Panc1 (cell line): ENCODE data around the gene TNFSF9. TPM values are rescaled to one million over a fixed set of nuclear protein-coding genes. Genes with fewer than 3 reads are reported as not detected.

ENCODE experiments used
- ATAC-seq: fragments of 200-7000 bp; cut with Tn5 transposase; 2 replicates; pipeline ENCODE4 v1.9.1; 2020; ENCODE audit warnings: mild to moderate bottlenecking, moderate library complexity
- BruUV-seq: library from RNA; stranded (reverse); fragments of 400-500 nt; replicated peaks from 2 replicates; lab custom pipeline; 2021; lab: Mats Ljungman, UMichigan
- CTCF ChIA-PET: fragments of 300-600 bp; sonication (Branson Sonifier 250); formaldehyde crosslinking; loops from one replicate; lab custom pipeline; 2022; ENCODE audit warnings: antibody characterized with exemption; lab: Charles Lee
- POLR2A ChIA-PET: fragments of 300-600 bp; sonication (Branson Sonifier 250); formaldehyde crosslinking; loops from one replicate; lab custom pipeline; 2022; ENCODE audit warnings: antibody characterized with exemption; lab: Charles Lee
- DNase-seq: peaks from one replicate; pipeline ENCODE4 v3.0.0-alpha.2; 2010; ENCODE audit warnings: low read depth, low spot score
- H3K27ac ChIP-seq: 2 replicates; pipeline ENCODE4 v1.5.1; 2011; ENCODE audit warnings: mild to moderate bottlenecking, low read length, inconsistent platforms
- H3K27me3 ChIP-seq: fragments of 200-500 bp; sonication (Bioruptor generic); 2 replicates; pipeline ENCODE4 v1.6.0; 2014; ENCODE audit warnings: low read length, inconsistent platforms; ENCODE audit not compliant: control insufficient read depth, insufficient read depth
- H3K36me3 ChIP-seq: fragments of 200-500 bp; sonication (Bioruptor generic); 2 replicates; pipeline ENCODE4 v1.5.1; 2014; ENCODE audit warnings: inconsistent platforms, mild to moderate bottlenecking, low read length, moderate library complexity; ENCODE audit not compliant: control insufficient read depth, insufficient read depth
- H3K4me1 ChIP-seq: 2 replicates; pipeline ENCODE4 v1.5.1; 2011; ENCODE audit warnings: inconsistent platforms, mild to moderate bottlenecking, low read length, moderate library complexity; ENCODE audit not compliant: control insufficient read depth, insufficient read depth
- H3K4me3 ChIP-seq, 2 experiments: 2 replicates each; pipeline ENCODE4 v1.5.1; 2011 to 2012; ENCODE audit warnings: low read depth in 2 of 2, low read length in 2 of 2, mild to moderate bottlenecking in 2 of 2, inconsistent platforms in 1 of 2, moderate library complexity in 1 of 2
- H3K9me3 ChIP-seq: fragments of 200-500 bp; sonication (Bioruptor generic); 2 replicates; pipeline ENCODE4 v1.5.1; 2014; ENCODE audit warnings: low read depth, mild to moderate bottlenecking, inconsistent platforms, low read length, moderate library complexity; ENCODE audit not compliant: control insufficient read depth, insufficient read depth
- CTCF ChIP-seq: fragments of 450-650 bp; IDR thresholded peaks from 2 replicates; pipeline ENCODE4 v1.5.1; 2017; ENCODE audit warnings: mild to moderate bottlenecking
- POLR2AphosphoS5 ChIP-seq: IDR thresholded peaks from 2 replicates; pipeline ENCODE4 v1.6.1; 2012; ENCODE audit warnings: mild to moderate bottlenecking, low read depth, low read length, moderate library complexity
- SIN3A ChIP-seq: IDR thresholded peaks from 2 replicates; pipeline ENCODE4 v1.6.1; 2012; ENCODE audit warnings: low read depth, mild to moderate bottlenecking, low read length, moderate library complexity, borderline replicate concordance; ENCODE audit not compliant: insufficient read depth
- TCF7L2 ChIP-seq: IDR thresholded peaks from 2 replicates; pipeline ENCODE4 v1.6.1; 2011; ENCODE audit warnings: mild to moderate bottlenecking, low read depth, low read length, inconsistent platforms
- in situ Hi-C: cut with HindIII; loops from 2 replicates; pipeline ENCODE4 v1.10.0; 2016; ENCODE audit warnings: low sequenced_read_pairs, low pct_unique_long_range_greater_than_20kb
- intact Hi-C: fragments of 100-400 bp; cut with micrococcal nuclease; formaldehyde crosslinking; loops from one replicate; pipeline ENCODE4 v1.10.0; 2022; ENCODE audit not compliant: unreplicated experiment
- total RNA-seq: library from RNA; stranded (reverse); gene quantifications from one replicate; pipeline ENCODE4 v1.2.1, GENCODE V29; 2021; ENCODE audit not compliant: unreplicated experiment
- TF ChIP-seq, protein P1 (sequence below), 2 experiments: IDR thresholded peaks; 2 replicates each; pipeline ENCODE4 v1.6.1; 2011 to 2012; ENCODE audit warnings: low read depth in 2 of 2, control low read depth in 1 of 2, low read length in 1 of 2, mild to moderate bottlenecking in 1 of 2, moderate library complexity in 1 of 2; ENCODE audit not compliant: insufficient read depth in 1 of 2

The TNFSF9 gene
- total RNA-seq, 1 experiment from 2014 or later: 2.9 TPM

DNA sequence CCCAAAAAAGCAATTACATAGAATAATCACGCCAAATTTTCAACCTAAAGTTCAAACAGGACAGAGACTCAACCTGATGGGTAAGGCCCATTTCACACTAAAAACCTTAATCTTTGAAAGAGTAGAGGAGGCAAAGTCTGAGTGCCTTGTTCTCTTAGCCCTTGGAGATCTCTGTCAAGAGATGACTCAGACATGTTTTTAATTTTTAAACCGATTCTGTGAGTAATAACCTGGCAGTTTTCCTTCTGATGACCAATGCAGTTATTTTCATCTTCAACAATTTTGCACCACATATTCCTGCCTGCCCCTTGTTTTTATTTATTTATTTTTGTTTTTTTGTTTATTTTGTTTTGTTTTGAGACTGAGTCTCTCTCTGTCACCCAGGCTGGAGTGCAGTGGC is 11.5 kb upstream of the TNFSF9 start:
- ATAC-seq (no peak), DNase-seq (peak; percentile 89)
- no TSS peak for BruUV-seq
- intact Hi-C loops: no loop called here
- in situ Hi-C loops: no loop called here
- no peaks in the 10 kb centered on the region for H3K27me3 ChIP-seq
- H3K9me3 ChIP-seq: no peaks in the 10 kb centered on the region
- ChIA-PET POLR2A (no interaction called here), CTCF (interaction anchor here (0.8 kb wide), 1 partner anchor 716 kb away, joined by 3 read pairs; no protein-coding TSS in a partner anchor)
- H3K36me3 ChIP-seq: no peaks in the 10 kb centered on the region
- H3K4me1 ChIP-seq: peaks cover 5% of the 10 kb centered on the region; the same call in 1 of the 2 replicates
- H3K4me3 ChIP-seq: no peak overlapping the region
- TF ChIP-seq CTCF (no peak), SIN3A (no peak)
- H3K27ac ChIP-seq: no peak overlapping the region

DNA sequence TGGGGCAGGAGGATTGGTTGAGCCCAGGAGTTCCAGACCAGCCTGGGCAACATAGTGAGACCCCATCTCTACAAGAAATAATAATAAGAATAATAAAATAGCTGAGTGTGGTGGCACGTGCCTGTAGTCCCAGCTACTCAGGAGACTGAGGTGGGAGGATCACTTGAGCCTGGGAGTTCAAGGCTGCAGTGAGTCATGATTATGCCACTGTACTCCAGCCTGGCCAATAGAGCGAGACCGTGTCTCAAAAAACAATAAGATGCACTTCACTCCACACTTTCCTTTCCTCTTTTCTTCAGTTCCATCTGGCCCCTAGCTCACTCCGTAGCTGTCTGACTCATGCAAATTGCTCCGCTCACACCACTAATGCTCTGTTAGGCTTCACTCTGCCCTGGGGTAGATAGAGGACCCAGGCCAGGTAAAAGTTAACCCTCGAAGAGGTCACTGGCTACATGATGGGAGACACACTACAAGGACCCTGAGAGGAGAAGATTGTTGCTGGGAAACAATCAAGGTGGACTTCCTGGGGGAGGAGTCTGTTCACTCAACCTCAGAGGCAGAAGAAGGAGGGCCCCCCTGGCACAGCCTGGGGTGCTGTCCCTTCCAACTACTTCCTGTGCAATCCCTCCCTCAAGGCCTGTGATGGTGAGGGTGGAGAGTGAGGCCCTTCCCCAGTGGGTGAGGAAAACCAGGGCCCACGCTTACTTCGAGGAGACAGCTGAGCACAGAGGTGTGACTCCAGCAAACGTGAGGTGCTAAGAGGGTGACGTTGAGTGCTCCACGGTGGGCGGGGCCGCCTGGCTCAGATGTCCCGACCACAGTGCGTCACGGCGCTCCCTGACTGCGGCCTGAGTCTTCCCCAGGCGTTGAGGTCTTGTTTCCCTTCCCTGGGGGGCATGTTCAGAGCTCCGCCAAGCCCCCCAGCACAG is 8.8 kb upstream of the TNFSF9 start:
- Histone ChIP-seq H3K36me3 (no peaks in the 10 kb centered on the region), H3K4me3 (no peak overlapping the region), H3K9me3 (no peaks in the 10 kb centered on the region), H3K27me3 (no peaks in the 10 kb centered on the region), H3K27ac (no peak overlapping the region), H3K4me1 (peaks cover 4% of the 10 kb centered on the region; the same call in 1 of the 2 replicates)
- ChIA-PET CTCF (no interaction called here), POLR2A (no interaction called here)
- in situ Hi-C loops (no loop called here), intact Hi-C loops (no loop called here)
- TF ChIP-seq, protein P1, sequence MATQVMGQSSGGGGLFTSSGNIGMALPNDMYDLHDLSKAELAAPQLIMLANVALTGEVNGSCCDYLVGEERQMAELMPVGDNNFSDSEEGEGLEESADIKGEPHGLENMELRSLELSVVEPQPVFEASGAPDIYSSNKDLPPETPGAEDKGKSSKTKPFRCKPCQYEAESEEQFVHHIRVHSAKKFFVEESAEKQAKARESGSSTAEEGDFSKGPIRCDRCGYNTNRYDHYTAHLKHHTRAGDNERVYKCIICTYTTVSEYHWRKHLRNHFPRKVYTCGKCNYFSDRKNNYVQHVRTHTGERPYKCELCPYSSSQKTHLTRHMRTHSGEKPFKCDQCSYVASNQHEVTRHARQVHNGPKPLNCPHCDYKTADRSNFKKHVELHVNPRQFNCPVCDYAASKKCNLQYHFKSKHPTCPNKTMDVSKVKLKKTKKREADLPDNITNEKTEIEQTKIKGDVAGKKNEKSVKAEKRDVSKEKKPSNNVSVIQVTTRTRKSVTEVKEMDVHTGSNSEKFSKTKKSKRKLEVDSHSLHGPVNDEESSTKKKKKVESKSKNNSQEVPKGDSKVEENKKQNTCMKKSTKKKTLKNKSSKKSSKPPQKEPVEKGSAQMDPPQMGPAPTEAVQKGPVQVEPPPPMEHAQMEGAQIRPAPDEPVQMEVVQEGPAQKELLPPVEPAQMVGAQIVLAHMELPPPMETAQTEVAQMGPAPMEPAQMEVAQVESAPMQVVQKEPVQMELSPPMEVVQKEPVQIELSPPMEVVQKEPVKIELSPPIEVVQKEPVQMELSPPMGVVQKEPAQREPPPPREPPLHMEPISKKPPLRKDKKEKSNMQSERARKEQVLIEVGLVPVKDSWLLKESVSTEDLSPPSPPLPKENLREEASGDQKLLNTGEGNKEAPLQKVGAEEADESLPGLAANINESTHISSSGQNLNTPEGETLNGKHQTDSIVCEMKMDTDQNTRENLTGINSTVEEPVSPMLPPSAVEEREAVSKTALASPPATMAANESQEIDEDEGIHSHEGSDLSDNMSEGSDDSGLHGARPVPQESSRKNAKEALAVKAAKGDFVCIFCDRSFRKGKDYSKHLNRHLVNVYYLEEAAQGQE (IDR thresholded peaks at IDR 0.05; ENCODE audit: insufficient read depth in 1 of 2, low read depth in 2 of 2, low read length in 1 of 2): no peak
- TF ChIP-seq POLR2AphosphoS5: no peak
- no peak for TF ChIP-seq CTCF
- no peak for TF ChIP-seq TCF7L2
- ATAC-seq (no peak), DNase-seq (no peak)
- no TSS peak for BruUV-seq
